ENCODE results near the gene FBXL13.
"Not testable (repeated sequence)": the region's sequence is repeated elsewhere in the genome, so short reads cannot be mapped to it uniquely, and the experiment has no call there.

Gene FBXL13

GRCh38 chr7:102979670-102980069 is 94.9 kb downstream of the FBXL13 start:
- no peak for DNase-seq

GRCh38 chr7:102978284-102978683 is 96.3 kb downstream of the FBXL13 start:
- DNase-seq = peak; percentile 41

DNA sequence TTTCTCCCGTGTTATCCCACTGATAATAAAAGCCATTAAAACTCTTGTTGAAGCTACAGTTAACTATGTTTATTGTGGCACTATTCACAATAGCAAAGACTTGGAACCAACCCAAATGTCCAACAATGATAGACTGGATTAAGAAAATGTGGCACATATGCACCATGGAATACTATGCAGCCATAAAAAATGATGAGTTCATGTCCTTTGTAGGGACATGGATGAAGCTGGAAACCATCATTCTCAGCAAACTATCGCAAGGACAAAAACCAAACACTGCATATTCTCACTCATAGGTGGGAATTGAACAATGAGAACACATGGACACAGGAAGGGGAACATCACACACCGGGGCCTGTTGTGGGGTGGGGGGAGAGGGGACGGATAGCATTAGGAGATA is 97.0 kb downstream of the FBXL13 start:
- not testable (repeated sequence) for DNase-seq

DNA sequence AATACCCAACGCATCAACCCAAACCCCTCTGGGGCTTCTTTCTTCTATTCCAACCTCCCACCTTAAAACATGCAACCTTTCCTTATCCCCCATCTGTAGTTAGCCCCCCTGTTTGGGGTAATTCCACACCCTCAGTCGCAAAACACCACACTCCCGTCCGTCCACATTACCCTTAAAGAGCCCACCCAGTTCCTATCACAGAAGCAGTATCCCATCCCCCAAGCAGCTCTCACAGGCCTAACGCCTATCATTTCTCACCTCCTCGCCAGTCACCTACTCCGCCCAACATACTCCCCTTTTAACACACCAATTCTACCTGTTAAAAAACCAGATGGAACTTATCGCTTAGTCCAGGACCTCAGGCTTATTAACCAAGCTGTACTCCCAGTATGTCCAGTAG is 98.1 kb downstream of the FBXL13 start:
- DNase-seq = no peak

GRCh38 chr7:102975854-102976253 is 98.7 kb downstream of the FBXL13 start:
- no peak for DNase-seq

GRCh38 chr7:102974366-102975236 is 100.0 kb downstream of the FBXL13 start:
- DNase-seq = no peak

DNA sequence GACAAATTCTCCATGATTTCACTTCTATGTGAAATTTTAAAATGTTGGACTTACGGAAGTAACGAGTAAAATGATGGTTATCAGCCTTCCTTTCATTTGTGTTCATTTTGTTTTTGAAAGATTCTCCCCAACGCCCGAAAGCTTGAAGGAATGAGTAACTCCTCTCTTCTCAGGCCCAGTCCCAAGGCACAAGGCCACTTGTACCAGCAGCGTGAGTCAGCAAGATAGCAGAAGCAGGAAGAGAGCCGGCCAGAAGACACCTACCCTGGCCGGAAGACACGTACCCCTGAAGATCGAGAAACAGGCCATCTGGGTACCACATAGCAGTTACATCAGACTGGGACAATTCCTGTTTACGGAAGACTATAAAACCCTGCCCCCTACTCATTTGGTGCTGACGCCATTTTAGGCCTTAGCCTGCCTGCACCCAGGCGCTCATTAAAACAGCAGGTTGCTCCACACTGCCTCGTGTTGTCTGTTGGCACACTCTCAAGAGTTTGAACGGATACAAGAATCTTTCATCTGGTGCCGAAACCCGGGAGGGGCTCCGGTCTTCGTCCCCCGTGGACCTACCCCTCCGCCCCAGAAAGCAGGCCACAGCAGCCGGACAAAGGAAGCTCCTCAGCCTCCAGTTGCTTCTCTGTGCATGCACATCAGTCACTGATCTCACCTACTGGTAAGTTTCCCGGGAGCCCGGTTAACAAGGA is 101.3 kb downstream of the FBXL13 start:
- no peak for DNase-seq

GRCh38 chr7:102967798-102968197 is 106.8 kb downstream of the FBXL13 start:
- no peak for DNase-seq

GRCh38 chr7:102966465-102966864 is 108.1 kb downstream of the FBXL13 start:
- no peak for DNase-seq

DNA sequence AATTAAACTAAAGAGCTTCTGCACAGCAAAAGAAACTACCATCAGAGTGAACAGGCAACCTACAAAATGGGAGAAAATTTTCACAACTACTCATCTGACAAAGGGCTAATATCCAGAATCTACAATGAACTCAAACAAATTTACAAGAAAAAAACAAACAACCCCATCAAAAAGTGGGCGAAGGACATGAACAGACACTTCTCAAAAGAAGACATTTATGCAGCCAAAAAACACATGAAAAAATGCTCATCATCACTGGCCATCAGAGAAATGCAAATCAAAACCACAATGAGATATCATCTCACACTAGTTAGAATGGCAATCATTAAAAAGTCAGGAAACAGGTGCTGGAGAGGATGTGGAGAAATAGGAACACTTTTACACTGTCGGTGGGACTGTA is 112.6 kb downstream of the FBXL13 start:
- DNase-seq = not testable (repeated sequence)

- DNase-seq = not testable (repeated sequence)
These were observed 116.6 kb downstream of the FBXL13 start for GRCh38 chr7:102958004-102958403.

DNA sequence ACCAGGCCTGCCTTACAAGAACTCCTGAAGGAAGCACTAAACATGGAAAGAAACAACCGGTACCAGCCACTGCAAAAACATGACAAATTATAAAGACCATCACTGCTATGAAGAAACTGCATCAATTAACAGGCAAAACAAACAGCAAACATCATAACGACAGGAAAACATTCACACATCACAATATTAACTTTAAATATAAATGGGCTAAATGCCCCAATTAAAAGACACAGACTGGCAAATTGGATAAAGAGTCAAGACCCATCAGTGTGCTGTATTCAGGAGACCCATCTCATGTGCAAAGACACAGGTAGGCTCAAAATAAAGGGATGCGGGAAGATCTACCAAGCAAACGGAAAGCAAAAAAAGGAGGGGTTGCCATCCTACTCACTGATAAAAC is 120.2 kb downstream of the FBXL13 start:
- DNase-seq = not testable (repeated sequence)

GRCh38 chr7:102953406-102953805 is 121.2 kb downstream of the FBXL13 start:
- DNase-seq = no peak

- no peak for DNase-seq
These were observed 122.8 kb downstream of the FBXL13 start for GRCh38 chr7:102951839-102952238.

- DNase-seq = no peak
These were observed 130.4 kb downstream of the FBXL13 start for GRCh38 chr7:102944241-102944640.

DNA sequence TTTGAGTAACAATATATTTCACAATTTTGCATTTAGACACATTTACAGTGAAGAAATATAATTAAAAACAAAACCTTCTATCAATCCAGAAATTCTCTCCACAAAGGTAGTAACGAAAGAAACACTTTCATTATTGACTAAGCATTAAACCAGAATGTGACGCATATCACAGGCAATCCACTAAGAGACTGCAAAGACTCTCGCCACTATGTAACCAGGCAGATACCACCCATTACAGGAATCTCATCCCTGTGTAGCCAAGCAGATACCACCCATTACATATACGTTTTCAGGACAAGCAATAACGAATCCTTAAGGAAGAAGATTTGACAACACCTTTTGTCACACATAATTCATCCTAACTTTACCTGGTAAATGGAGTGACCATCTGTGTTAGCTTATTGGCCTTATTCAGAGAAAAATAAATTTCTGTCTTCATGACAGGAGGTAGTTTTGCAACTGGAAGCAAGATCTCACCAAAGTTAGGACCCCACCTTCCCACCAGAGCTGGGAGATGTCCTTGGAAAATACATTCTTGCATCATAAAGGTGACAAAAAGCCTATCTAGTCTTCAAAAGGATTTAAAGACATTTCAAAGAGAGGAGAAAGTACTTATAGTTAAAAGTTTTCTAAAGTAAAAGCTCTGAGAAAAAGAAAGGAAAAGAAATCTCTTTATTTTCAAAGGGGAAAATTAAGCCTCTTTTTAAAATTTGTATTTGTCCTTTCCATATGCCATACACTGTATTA is 131.0 kb downstream of the FBXL13 start:
- DNase-seq = no peak

DNA sequence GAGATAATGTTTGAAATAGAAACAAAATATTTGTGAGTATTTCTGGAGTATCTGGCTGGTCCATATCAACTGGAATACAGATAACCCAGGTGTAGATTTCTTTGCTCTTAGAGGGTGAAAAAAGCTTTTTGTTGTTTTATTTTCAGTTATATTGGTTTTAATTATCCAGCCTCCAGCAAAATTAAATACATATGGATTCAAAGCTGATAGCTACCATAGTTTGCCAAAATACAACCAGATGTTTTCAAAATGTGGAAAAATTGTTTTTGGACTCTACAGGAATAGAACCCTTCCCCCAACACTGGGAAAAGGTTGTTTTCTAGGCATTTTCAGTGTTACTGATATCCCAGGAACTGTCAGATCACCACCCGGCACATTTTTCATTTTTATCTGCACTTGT is 131.7 kb downstream of the FBXL13 start:
- no peak for DNase-seq

- no peak for DNase-seq
These were observed 132.3 kb downstream of the FBXL13 start for GRCh38 chr7:102942181-102942866.

DNA sequence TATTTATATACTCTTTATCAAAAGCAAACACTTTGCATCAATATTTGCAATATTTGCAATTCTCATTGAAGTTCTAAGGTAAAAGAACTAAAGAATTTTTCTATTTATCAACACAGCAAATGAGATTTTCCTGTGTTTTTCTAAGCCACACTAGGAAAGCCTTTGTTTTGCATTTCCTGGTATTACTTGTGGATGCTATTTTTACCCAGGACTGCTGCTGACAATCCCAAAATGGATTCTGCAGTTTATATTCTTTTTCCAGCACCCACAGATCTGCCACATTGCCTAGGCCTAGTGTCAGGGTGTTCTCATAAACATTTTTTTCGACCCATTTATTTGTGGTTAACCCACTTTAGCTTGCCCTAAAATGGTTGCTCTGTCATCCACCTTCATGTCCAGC is 135.9 kb downstream of the FBXL13 start:
- DNase-seq = no peak

DNA sequence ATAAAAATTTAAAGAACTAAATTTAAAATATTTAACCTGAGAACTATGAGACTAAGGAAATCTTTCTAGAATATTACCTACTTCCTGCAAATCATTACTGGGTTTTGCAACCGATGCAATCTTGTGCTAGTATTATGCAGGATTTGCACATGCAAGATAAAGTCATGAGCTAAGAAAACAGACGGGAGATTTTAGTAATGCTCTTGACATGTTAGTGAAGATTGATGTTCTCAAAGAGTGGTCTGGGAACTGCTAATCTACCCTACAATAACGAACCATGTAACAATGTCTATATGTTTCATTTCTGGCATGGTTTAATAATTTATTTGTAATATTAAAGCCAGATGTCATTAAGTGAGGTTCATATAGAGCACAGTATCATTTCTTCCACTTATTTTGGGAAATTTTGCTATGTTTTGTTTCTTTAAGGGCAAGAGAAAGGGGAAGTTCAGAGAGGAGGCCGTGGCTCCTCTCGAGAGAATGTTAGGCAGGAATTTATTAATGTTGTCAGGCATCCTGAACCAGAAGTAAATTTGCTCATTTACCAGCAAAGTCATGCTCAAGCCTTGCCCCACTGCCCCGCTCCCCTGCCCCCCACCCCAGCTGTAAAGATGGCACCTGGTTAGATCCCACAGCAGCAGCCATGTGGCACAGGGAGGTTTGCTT is 139.0 kb downstream of the FBXL13 start:
- DNase-seq = no peak

DNA sequence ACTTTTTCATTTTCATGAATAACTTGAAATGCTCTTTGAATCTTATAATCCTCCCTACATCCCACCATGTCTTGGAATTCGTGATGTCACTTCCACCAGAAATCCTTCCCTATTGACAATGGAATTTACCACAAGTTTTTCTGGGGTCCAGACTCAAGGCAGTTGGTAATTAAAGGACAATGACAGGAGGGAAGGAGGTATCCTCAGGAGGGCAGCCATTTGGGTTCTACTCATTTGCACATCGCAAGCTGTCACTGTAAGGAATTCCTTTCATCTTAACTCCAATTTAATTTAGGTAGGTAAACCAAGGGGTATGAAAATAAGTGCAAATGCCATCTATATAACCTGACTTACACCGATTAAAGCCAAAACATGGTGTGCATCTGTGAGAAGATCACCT is 139.9 kb downstream of the FBXL13 start:
- no peak for DNase-seq

GRCh38 chr7:102934239-102934638 is 140.4 kb downstream of the FBXL13 start:
- DNase-seq = no peak
